CD4-positive, alpha-beta memory T cell (primary cell): ENCODE data around the gene ADCYAP1R1. TPM values are rescaled to one million over a fixed set of nuclear protein-coding genes. Genes with fewer than 3 reads are reported as not detected.

ENCODE experiments used
- CTCF ChIA-PET: fragments of 350-600 bp; sonication (Branson Sonifier 250); formaldehyde crosslinking; loops from one replicate; lab custom pipeline; 2021; ENCODE audit warnings: inconsistent platforms; ENCODE audit not compliant: partially characterized antibody; lab: Charles Lee
- POLR2A ChIA-PET: fragments of 350-600 bp; sonication (Branson Sonifier 250); formaldehyde crosslinking; loops from one replicate; lab custom pipeline; 2021; ENCODE audit not compliant: partially characterized antibody; lab: Charles Lee
- DNase-seq, 5 donors: peaks; one replicate each; pipeline versions ENCODE4 v3.0.0 to v3.0.0-alpha.2; 2020 to 2022; ENCODE audit warnings: mixed read lengths in 1 of 5
- H3K27ac ChIP-seq: one replicate; pipeline ENCODE4 v1.7.0; 2013; ENCODE audit warnings: low read depth, low read length
- H3K27me3 ChIP-seq: 2 replicates; pipeline ENCODE4 v1.7.0; 2013; ENCODE audit warnings: mild to moderate bottlenecking, low read length, moderate library complexity; ENCODE audit not compliant: insufficient read depth
- H3K36me3 ChIP-seq: 2 replicates; pipeline ENCODE4 v1.7.0; 2013; ENCODE audit warnings: mild to moderate bottlenecking, low read length, moderate library complexity; ENCODE audit not compliant: insufficient read depth
- H3K4me1 ChIP-seq: 2 replicates; pipeline ENCODE4 v1.7.0; 2013; ENCODE audit warnings: mild to moderate bottlenecking, low read length, moderate library complexity; ENCODE audit not compliant: insufficient read depth
- H3K4me3 ChIP-seq, 2 donors: one replicate each; pipeline ENCODE4 v1.7.0; 2013; ENCODE audit warnings: low read length in 2 of 2, mild to moderate bottlenecking in 1 of 2
- H3K9me3 ChIP-seq, 2 donors: one replicate each; pipeline ENCODE4 v1.7.0; 2013; ENCODE audit warnings: low read length in 2 of 2, control low read depth in 1 of 2; ENCODE audit not compliant: control insufficient read depth in 1 of 2
- H3K27ac Mint-ChIP-seq, 7 donors: one replicate each; pipeline ENCODE4 v1.8.0; 2020 to 2021; ENCODE audit warnings: mixed read lengths in 7 of 7, mild to moderate bottlenecking in 6 of 7, inconsistent platforms in 3 of 7, moderate library complexity in 3 of 7
- H3K27me3 Mint-ChIP-seq, 2 donors: one replicate each; pipeline ENCODE4 v1.8.0; 2020 to 2021; ENCODE audit warnings: mixed read lengths in 2 of 2
- H3K36me3 Mint-ChIP-seq, 2 donors: one replicate each; pipeline ENCODE4 v1.8.0; 2020 to 2021; ENCODE audit warnings: mixed read lengths in 2 of 2, inconsistent platforms in 1 of 2, mild to moderate bottlenecking in 1 of 2
- H3K4me1 Mint-ChIP-seq, 4 donors: one replicate each; pipeline ENCODE4 v1.8.0; 2020 to 2021; ENCODE audit warnings: mixed read lengths in 4 of 4, mild to moderate bottlenecking in 1 of 4
- H3K4me3 Mint-ChIP-seq, 8 donors: one replicate each; pipeline ENCODE4 v1.8.0; 2020 to 2021; ENCODE audit warnings: mixed read lengths in 8 of 8, mild to moderate bottlenecking in 7 of 8, moderate library complexity in 6 of 8, inconsistent platforms in 3 of 8
- H3K9me3 Mint-ChIP-seq, 8 donors: one replicate each; pipeline ENCODE4 v1.8.0; 2020 to 2021; ENCODE audit warnings: mixed read lengths in 8 of 8, mild to moderate bottlenecking in 5 of 8, inconsistent platforms in 3 of 8, moderate library complexity in 1 of 8
- intact Hi-C: fragments of 100-400 bp; cut with micrococcal nuclease; formaldehyde crosslinking; loops from one replicate; pipeline ENCODE4 v1.15.1; 2023
- polyA plus RNA-seq, 2 donors: library from polyadenylated mRNA; unstranded; fragments of 300-500 nt; fragmentation: Illumina TruSeq; gene quantifications; one replicate each; pipeline ENCODE4 v1.2.3, GENCODE V29; 2021
- total RNA-seq, 2 experiments: library from RNA; stranded (reverse); gene quantifications; one replicate each; pipeline ENCODE4 v1.2.3, GENCODE V29; 2021

The ADCYAP1R1 gene
- total and polyA plus RNA-seq, 4 experiments from 2014 or later = not detected

DNA sequence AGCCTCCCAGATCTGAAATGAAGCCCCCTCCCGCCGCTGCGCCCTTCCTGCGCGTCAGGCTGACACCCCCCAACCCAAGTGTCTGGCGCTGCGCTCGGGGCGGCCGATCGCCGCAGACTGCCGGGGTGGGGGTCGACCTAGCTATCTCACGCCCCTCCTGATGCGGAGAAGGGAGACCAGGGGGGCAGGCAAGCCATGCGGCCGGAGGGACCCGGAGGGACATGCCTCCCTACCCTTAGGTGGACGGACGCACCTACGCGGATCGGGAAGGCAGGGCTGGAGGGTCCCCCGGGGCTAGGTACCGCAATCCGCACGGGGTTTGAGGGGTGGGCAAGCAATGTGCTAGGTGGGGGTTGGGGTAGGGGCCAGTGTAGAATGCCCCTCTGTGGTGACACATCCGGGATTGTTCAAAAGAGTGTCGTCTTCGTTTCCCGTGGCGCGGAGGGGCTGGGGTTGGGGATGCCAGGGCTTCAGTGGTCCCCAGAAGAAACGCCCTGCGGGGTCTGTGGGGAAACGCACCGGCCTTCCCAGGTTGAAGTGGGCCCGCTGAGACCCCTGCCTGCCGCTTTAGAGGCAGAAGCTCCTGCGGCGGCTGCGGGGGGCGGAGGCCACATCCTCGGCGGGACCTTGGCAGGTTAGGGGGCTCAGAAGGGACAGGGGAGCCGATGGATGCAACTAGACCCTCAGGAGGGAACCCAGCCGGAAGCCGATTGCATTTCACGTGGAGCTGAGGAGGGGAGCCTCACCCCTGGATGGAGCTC is 913 bp downstream of the ADCYAP1R1 start:
- Histone ChIP-seq H3K27me3 (no peaks in the 10 kb centered on the region), H3K9me3 (no peaks in the 10 kb centered on the region), H3K4me1 (no peaks in the 10 kb centered on the region), H3K27ac (no peak overlapping the region), H3K4me3 (no peak overlapping the region), H3K36me3 (no peaks in the 10 kb centered on the region)
- Mint-ChIP-seq H3K36me3 (no peaks in the 10 kb centered on the region), H3K27ac (no peak overlapping the region), H3K9me3 (peaks cover 0 to 1% (median 0%) of the 10 kb centered on the region in 8 donors), H3K27me3 (peaks cover 28 to 36% of the 10 kb centered on the region in 2 donors), H3K4me1 (peaks cover 0 to 6% (median 2%) of the 10 kb centered on the region in 4 donors), H3K4me3 (no peak overlapping the region)
- ChIA-PET CTCF (no interaction called here), POLR2A (interaction anchor here (0.5 kb wide), 1 partner anchor 24 kb away, joined by 3 read pairs; no protein-coding TSS in a partner anchor)
- intact Hi-C loops = no loop called here
- no peak for DNase-seq

GRCh38 chr7:31053986-31054385 is 1.9 kb downstream of the ADCYAP1R1 start:
- Mint-ChIP-seq H3K4me3 (no peak overlapping the region), H3K9me3 (peaks cover 0 to 1% (median 0%) of the 10 kb centered on the region in 8 donors), H3K4me1 (peaks cover 0 to 6% (median 2%) of the 10 kb centered on the region in 4 donors), H3K36me3 (no peaks in the 10 kb centered on the region), H3K27ac (no peak overlapping the region), H3K27me3 (peaks cover 28 to 36% of the 10 kb centered on the region in 2 donors)
- Histone ChIP-seq H3K9me3 (no peaks in the 10 kb centered on the region), H3K27me3 (no peaks in the 10 kb centered on the region), H3K36me3 (no peaks in the 10 kb centered on the region), H3K4me1 (no peaks in the 10 kb centered on the region), H3K27ac (no peak overlapping the region), H3K4me3 (no peak overlapping the region)
- POLR2A ChIA-PET = interaction anchor here (0.5 kb wide), 1 partner anchor 25 kb away, joined by 3 read pairs; no protein-coding TSS in a partner anchor
- intact Hi-C loops = no loop called here
- DNase-seq = no peak
- CTCF ChIA-PET = no interaction called here

GRCh38 chr7:31054608-31055278 is 2.6 kb downstream of the ADCYAP1R1 start:
- Mint-ChIP-seq H3K4me1 (peaks cover 0 to 6% (median 2%) of the 10 kb centered on the region in 4 donors), H3K27ac (no peak overlapping the region), H3K4me3 (no peak overlapping the region), H3K36me3 (no peaks in the 10 kb centered on the region), H3K9me3 (peaks cover 0 to 1% (median 0%) of the 10 kb centered on the region in 8 donors), H3K27me3 (peaks cover 28 to 35% of the 10 kb centered on the region in 2 donors)
- H3K4me1 ChIP-seq = no peaks in the 10 kb centered on the region
- H3K27ac ChIP-seq = no peak overlapping the region
- H3K4me3 ChIP-seq = no peak overlapping the region
- intact Hi-C loops = no loop called here
- no peaks in the 10 kb centered on the region for H3K9me3 ChIP-seq
- no peaks in the 10 kb centered on the region for H3K36me3 ChIP-seq
- ChIA-PET POLR2A (no interaction called here), CTCF (no interaction called here)
- no peak for DNase-seq
- H3K27me3 ChIP-seq = no peaks in the 10 kb centered on the region

GRCh38 chr7:31055471-31055870 is 3.4 kb downstream of the ADCYAP1R1 start:
- H3K27ac Mint-ChIP-seq = no peak overlapping the region

GRCh38 chr7:31056775-31057346 is 4.8 kb downstream of the ADCYAP1R1 start:
- H3K9me3 Mint-ChIP-seq = peaks cover 0 to under 1% (median 0%) of the 10 kb centered on the region in 8 donors
- H3K27me3 ChIP-seq = no peaks in the 10 kb centered on the region
- POLR2A ChIA-PET = no interaction called here
- H3K36me3 ChIP-seq = no peaks in the 10 kb centered on the region
- no peaks in the 10 kb centered on the region for H3K4me1 ChIP-seq
- CTCF ChIA-PET = no interaction called here
- no peak overlapping the region for H3K4me3 Mint-ChIP-seq
- H3K4me1 Mint-ChIP-seq = peaks cover 0 to 1% (median 0%) of the 10 kb centered on the region in 4 donors
- no peaks in the 10 kb centered on the region for H3K36me3 Mint-ChIP-seq
- H3K9me3 ChIP-seq = no peaks in the 10 kb centered on the region
- no peak for DNase-seq
- peaks cover 15 to 20% of the 10 kb centered on the region in 2 donors for H3K27me3 Mint-ChIP-seq
- no peak overlapping the region for H3K4me3 ChIP-seq
- H3K27ac ChIP-seq = no peak overlapping the region
- intact Hi-C loops = no loop called here
- peak overlapping the region in 1 of 7 donors; percentile 81 for H3K27ac Mint-ChIP-seq

More at GRCh38 chr7:31055471-31055870, 3.4 kb downstream of the ADCYAP1R1 start:
- Histone ChIP-seq H3K27me3 (no peaks in the 10 kb centered on the region), H3K9me3 (no peaks in the 10 kb centered on the region), H3K27ac (no peak overlapping the region), H3K4me1 (no peaks in the 10 kb centered on the region), H3K4me3 (no peak overlapping the region), H3K36me3 (no peaks in the 10 kb centered on the region)
- POLR2A ChIA-PET = no interaction called here
- CTCF ChIA-PET = interaction anchor here (0.7 kb wide), 1 partner anchor 67 kb away, joined by 3 read pairs; no protein-coding TSS in a partner anchor
- H3K4me3 Mint-ChIP-seq = no peak overlapping the region
- peaks cover 0 to 1% (median 0%) of the 10 kb centered on the region in 8 donors for H3K9me3 Mint-ChIP-seq
- H3K36me3 Mint-ChIP-seq = no peaks in the 10 kb centered on the region
- H3K27me3 Mint-ChIP-seq = peaks cover 27 to 32% of the 10 kb centered on the region in 2 donors
- intact Hi-C loops = no loop called here
- DNase-seq = no peak
- peaks cover 0 to 6% (median 2%) of the 10 kb centered on the region in 4 donors for H3K4me1 Mint-ChIP-seq

DNA sequence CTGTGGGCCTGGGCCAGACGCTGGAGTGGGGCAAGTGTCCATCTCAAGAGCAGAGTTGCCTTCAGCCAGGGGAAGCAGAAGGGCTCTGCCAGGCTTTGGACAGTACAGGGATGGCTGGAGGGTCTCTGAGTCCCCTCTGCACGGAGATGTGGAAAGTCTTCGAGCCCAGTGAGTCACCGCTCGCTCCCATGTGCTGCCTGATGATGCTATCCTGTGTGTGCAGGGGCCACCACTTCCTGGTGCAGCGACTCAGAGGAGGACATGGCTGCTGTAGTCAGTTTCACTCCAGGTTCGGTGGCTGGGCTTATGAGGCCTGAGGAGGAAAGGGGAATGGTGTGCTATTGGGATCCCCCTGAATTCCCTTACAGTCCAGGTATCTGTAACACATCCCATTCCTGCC is 6.0 kb downstream of the ADCYAP1R1 start:
- H3K9me3 ChIP-seq = no peaks in the 10 kb centered on the region
- H3K4me3 Mint-ChIP-seq = no peak overlapping the region
- no peak for DNase-seq
- H3K4me1 Mint-ChIP-seq = no peaks in the 10 kb centered on the region
- no peaks in the 10 kb centered on the region for H3K36me3 ChIP-seq
- H3K27me3 Mint-ChIP-seq = peaks cover 15 to 20% of the 10 kb centered on the region in 2 donors
- H3K4me1 ChIP-seq = no peaks in the 10 kb centered on the region
- H3K36me3 Mint-ChIP-seq = no peaks in the 10 kb centered on the region
- no peaks in the 10 kb centered on the region for H3K9me3 Mint-ChIP-seq
- H3K27ac Mint-ChIP-seq = no peak overlapping the region
- ChIA-PET POLR2A (no interaction called here), CTCF (no interaction called here)
- no peak overlapping the region for H3K4me3 ChIP-seq
- no peak overlapping the region for H3K27ac ChIP-seq
- intact Hi-C loops = no loop called here
- H3K27me3 ChIP-seq = no peaks in the 10 kb centered on the region

GRCh38 chr7:31058688-31059087 is 6.6 kb downstream of the ADCYAP1R1 start:
- Mint-ChIP-seq H3K36me3 (no peaks in the 10 kb centered on the region), H3K4me3 (no peak overlapping the region), H3K27me3 (peaks cover 13 to 17% of the 10 kb centered on the region in 2 donors), H3K4me1 (no peaks in the 10 kb centered on the region), H3K9me3 (no peaks in the 10 kb centered on the region), H3K27ac (no peak overlapping the region)
- ChIA-PET POLR2A (no interaction called here), CTCF (no interaction called here)
- H3K36me3 ChIP-seq = no peaks in the 10 kb centered on the region
- no peak overlapping the region for H3K4me3 ChIP-seq
- H3K9me3 ChIP-seq = no peaks in the 10 kb centered on the region
- no peaks in the 10 kb centered on the region for H3K27me3 ChIP-seq
- intact Hi-C loops = no loop called here
- no peak for DNase-seq
- H3K27ac ChIP-seq = no peak overlapping the region
- H3K4me1 ChIP-seq = no peaks in the 10 kb centered on the region
